GM23248 (cell line): ENCODE measurements around the gene ZNF526.

ENCODE experiments used
- EZH2 ChIP-seq: fragments of 200-600 bp; sonication (generic); IDR thresholded peaks from 2 replicates; pipeline ENCODE4 v1.6.1; 2018; ENCODE audit warnings: antibody characterized with exemption, mild to moderate bottlenecking; ENCODE audit not compliant: insufficient read depth, poor library complexity, severe bottlenecking
- EZH2phosphoT487 ChIP-seq: fragments of 200-600 bp; sonication (generic); IDR thresholded peaks from 2 replicates; pipeline ENCODE4 v1.6.1; 2018; ENCODE audit warnings: antibody characterized with exemption, moderate library complexity, mild to moderate bottlenecking, low read depth; ENCODE audit not compliant: insufficient read depth

DNA sequence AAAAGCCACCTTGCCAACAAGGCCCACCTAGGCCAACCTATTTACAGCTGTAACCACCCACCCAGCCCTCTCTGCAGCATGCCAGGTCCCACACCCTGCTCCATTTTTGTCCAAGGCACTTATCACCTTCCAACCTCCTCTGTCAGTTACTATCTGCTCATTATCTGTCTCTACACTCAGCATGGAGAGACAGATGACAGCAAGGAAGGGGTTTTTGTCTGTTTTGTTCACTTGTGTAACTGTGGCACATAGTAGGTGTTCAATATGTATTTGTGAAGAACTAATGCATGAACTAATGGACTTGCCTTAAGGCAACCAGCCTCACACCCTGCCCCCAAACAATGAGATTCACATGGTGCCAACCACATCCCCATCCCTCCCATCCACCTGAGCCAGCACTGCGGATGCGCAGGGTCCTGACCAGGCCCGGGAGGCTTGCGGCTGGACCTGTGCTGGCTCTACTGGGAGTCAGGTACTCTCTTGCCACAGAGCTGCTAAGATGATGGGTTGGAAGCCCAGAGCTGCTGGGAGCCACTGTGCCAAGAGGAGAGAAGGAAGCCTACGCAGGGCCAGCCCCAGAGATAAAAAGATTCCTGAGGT is 19.9 kb upstream of the ZNF526 start:
- TF ChIP-seq EZH2 (no peak), EZH2phosphoT487 (no peak)
